ENCODE results near the gene PSMB3.
A peak's percentile ranks its signal among the peaks of the same experiment; 100 is the strongest.
"Not testable (repeated sequence)": the region's sequence is repeated elsewhere in the genome, so short reads cannot be mapped to it uniquely, and the experiment has no call there.

PSMB3 gene

GRCh38 chr17:38787999-38788398 lies 35.5 kb downstream of the PSMB3 start:
- H3K27me3 ChIP-seq (ENCODE audit: control insufficient read depth in 1 of 2, insufficient read depth in 1 of 2, low read length in 2 of 2); H3K23ac ChIP-seq (ENCODE audit: low read length in 2 of 2); H3K9ac ChIP-seq (ENCODE audit: low read length); H3K4me3 ChIP-seq (ENCODE audit: insufficient read depth in 1 of 2, low read depth in 1 of 2, low read length in 2 of 2); H3K27ac ChIP-seq (ENCODE audit: low read length, poor library complexity, severe bottlenecking); H2BK5ac ChIP-seq (ENCODE audit: low read depth, low read length, poor library complexity, severe bottlenecking); H2BK15ac ChIP-seq (ENCODE audit: low read depth, poor library complexity, severe bottlenecking); H3K4me1 ChIP-seq (ENCODE audit: control insufficient read depth, insufficient read depth, low read depth, low read length); H4K8ac ChIP-seq (ENCODE audit: low read length); H3K14ac ChIP-seq (ENCODE audit: low read length in 2 of 2); H3K4me2 ChIP-seq (ENCODE audit: low read length, poor library complexity, severe bottlenecking); H3K4ac ChIP-seq (ENCODE audit: low read depth in 1 of 2, low read length in 2 of 2); H4K91ac ChIP-seq (ENCODE audit: low read length); H2BK120ac ChIP-seq (ENCODE audit: low read depth, low read length); H2AK5ac ChIP-seq (ENCODE audit: low read length, severe bottlenecking); H3K9me3 ChIP-seq (ENCODE audit: control insufficient read depth, low read length); DNase-seq; H2AFZ ChIP-seq (ENCODE audit: low read depth, low read length); H3K18ac ChIP-seq (ENCODE audit: low read depth in 1 of 2, low read length in 2 of 2); H2BK12ac ChIP-seq (ENCODE audit: low read length in 2 of 2): not testable (repeated sequence)
- H3K36me3 ChIP-seq (ENCODE audit: control insufficient read depth in 1 of 2, insufficient read depth in 2 of 2, low read depth in 1 of 2, low read length in 2 of 2): peaks cover 39 to 52% of the 10 kb centered on the region in 2 experiments
- H3K79me1 ChIP-seq (replicated peaks; ENCODE audit: low read length, poor library complexity, severe bottlenecking): peaks cover 35% of the 10 kb centered on the region
- 100% methylated on average over 4 of the region's 4 CpGs for WGBS

- H4K8ac ChIP-seq (ENCODE audit: low read length): no peak overlapping the region
- H4K91ac ChIP-seq (ENCODE audit: low read length): no peak overlapping the region
- H2BK12ac ChIP-seq (ENCODE audit: low read length in 2 of 2): no peak overlapping the region
- H3K18ac ChIP-seq (ENCODE audit: low read depth in 1 of 2, low read length in 2 of 2): no peak overlapping the region
- H2BK15ac ChIP-seq (ENCODE audit: low read depth, poor library complexity, severe bottlenecking): no peak overlapping the region
- H3K4me3 ChIP-seq (ENCODE audit: insufficient read depth in 1 of 2, low read depth in 1 of 2, low read length in 2 of 2): no peak overlapping the region
- H2AK5ac ChIP-seq (ENCODE audit: low read length, severe bottlenecking): no peak overlapping the region
- no peaks in the 10 kb centered on the region for H3K9me3 ChIP-seq (ENCODE audit: control insufficient read depth, low read length)
- H3K4me2 ChIP-seq (ENCODE audit: low read length, poor library complexity, severe bottlenecking): no peak overlapping the region
- H3K27ac ChIP-seq (ENCODE audit: low read length, poor library complexity, severe bottlenecking): no peak overlapping the region
- 0% methylated on average over 1 of the region's 1 CpG for WGBS
- no peak overlapping the region for H3K4ac ChIP-seq (ENCODE audit: low read depth in 1 of 2, low read length in 2 of 2)
- no peak overlapping the region for H2AFZ ChIP-seq (ENCODE audit: low read depth, low read length)
- peaks cover 29% of the 10 kb centered on the region for H3K79me1 ChIP-seq (replicated peaks; ENCODE audit: low read length, poor library complexity, severe bottlenecking)
- peak overlapping the region; percentile 9 for H3K9ac ChIP-seq (ENCODE audit: low read length)
- peaks cover 6% of the 10 kb centered on the region for H3K4me1 ChIP-seq (ENCODE audit: control insufficient read depth, insufficient read depth, low read depth, low read length)
- no peak overlapping the region for H3K23ac ChIP-seq (ENCODE audit: low read length in 2 of 2)
- no peaks in the 10 kb centered on the region for H3K27me3 ChIP-seq (ENCODE audit: control insufficient read depth in 1 of 2, insufficient read depth in 1 of 2, low read length in 2 of 2)
- DNase-seq: peak; percentile 56
- H3K14ac ChIP-seq (ENCODE audit: low read length in 2 of 2): no peak overlapping the region
- H3K36me3 ChIP-seq (ENCODE audit: control insufficient read depth in 1 of 2, insufficient read depth in 2 of 2, low read depth in 1 of 2, low read length in 2 of 2): peaks cover 29 to 44% of the 10 kb centered on the region in 2 experiments
- H2BK5ac ChIP-seq (ENCODE audit: low read depth, low read length, poor library complexity, severe bottlenecking): no peak overlapping the region
- H2BK120ac ChIP-seq (ENCODE audit: low read depth, low read length): no peak overlapping the region
Observed at GRCh38 chr17:38789185-38789584, 36.6 kb downstream of the PSMB3 start.

GRCh38 chr17:38790148-38790707 lies 37.7 kb downstream of the PSMB3 start:
- not testable (repeated sequence) for DNase-seq; H3K9me3 ChIP-seq (ENCODE audit: control insufficient read depth, low read length); H4K91ac ChIP-seq (ENCODE audit: low read length); H2AK5ac ChIP-seq (ENCODE audit: low read length, severe bottlenecking); H3K18ac ChIP-seq (ENCODE audit: low read depth in 1 of 2, low read length in 2 of 2); H3K27me3 ChIP-seq (ENCODE audit: control insufficient read depth in 1 of 2, insufficient read depth in 1 of 2, low read length in 2 of 2); H3K14ac ChIP-seq (ENCODE audit: low read length in 2 of 2); H3K4me3 ChIP-seq (ENCODE audit: insufficient read depth in 1 of 2, low read depth in 1 of 2, low read length in 2 of 2); H3K4me1 ChIP-seq (ENCODE audit: control insufficient read depth, insufficient read depth, low read depth, low read length); H4K8ac ChIP-seq (ENCODE audit: low read length); H2BK120ac ChIP-seq (ENCODE audit: low read depth, low read length); H3K9ac ChIP-seq (ENCODE audit: low read length); H3K27ac ChIP-seq (ENCODE audit: low read length, poor library complexity, severe bottlenecking); H2BK15ac ChIP-seq (ENCODE audit: low read depth, poor library complexity, severe bottlenecking); H3K23ac ChIP-seq (ENCODE audit: low read length in 2 of 2); H3K4ac ChIP-seq (ENCODE audit: low read depth in 1 of 2, low read length in 2 of 2); H3K4me2 ChIP-seq (ENCODE audit: low read length, poor library complexity, severe bottlenecking); H2AFZ ChIP-seq (ENCODE audit: low read depth, low read length); H2BK5ac ChIP-seq (ENCODE audit: low read depth, low read length, poor library complexity, severe bottlenecking)
- Histone ChIP-seq H3K79me1 (replicated peaks; ENCODE audit: low read length, poor library complexity, severe bottlenecking) (peaks cover 26% of the 10 kb centered on the region), H2BK12ac (ENCODE audit: low read length in 2 of 2) (peak overlapping the region in 1 of 2 experiments; percentile 66), H3K36me3 (ENCODE audit: control insufficient read depth in 1 of 2, insufficient read depth in 2 of 2, low read depth in 1 of 2, low read length in 2 of 2) (peaks cover 24 to 38% of the 10 kb centered on the region in 2 experiments)
- 87% methylated on average over 13 of the region's 13 CpGs for WGBS

- no peaks in the 10 kb centered on the region for H3K9me3 ChIP-seq (ENCODE audit: control insufficient read depth, low read length)
- H3K18ac ChIP-seq (ENCODE audit: low read depth in 1 of 2, low read length in 2 of 2): no peak overlapping the region
- H3K23ac ChIP-seq (ENCODE audit: low read length in 2 of 2): no peak overlapping the region
- H2BK5ac ChIP-seq (ENCODE audit: low read depth, low read length, poor library complexity, severe bottlenecking): no peak overlapping the region
- H3K79me1 ChIP-seq (replicated peaks; ENCODE audit: low read length, poor library complexity, severe bottlenecking): peaks cover 21% of the 10 kb centered on the region
- peaks cover 15 to 36% of the 10 kb centered on the region in 2 experiments for H3K36me3 ChIP-seq (ENCODE audit: control insufficient read depth in 1 of 2, insufficient read depth in 2 of 2, low read depth in 1 of 2, low read length in 2 of 2)
- no peak for DNase-seq
- H2BK12ac ChIP-seq (ENCODE audit: low read length in 2 of 2): no peak overlapping the region
- no peak overlapping the region for H4K91ac ChIP-seq (ENCODE audit: low read length)
- 92% methylated on average over 4 of the region's 5 CpGs for WGBS
- H2BK120ac ChIP-seq (ENCODE audit: low read depth, low read length): no peak overlapping the region
- no peak overlapping the region for H4K8ac ChIP-seq (ENCODE audit: low read length)
- no peak overlapping the region for H3K4me3 ChIP-seq (ENCODE audit: insufficient read depth in 1 of 2, low read depth in 1 of 2, low read length in 2 of 2)
- H3K9ac ChIP-seq (ENCODE audit: low read length): no peak overlapping the region
- no peaks in the 10 kb centered on the region for H3K27me3 ChIP-seq (ENCODE audit: control insufficient read depth in 1 of 2, insufficient read depth in 1 of 2, low read length in 2 of 2)
- no peak overlapping the region for H3K4me2 ChIP-seq (ENCODE audit: low read length, poor library complexity, severe bottlenecking)
- no peak overlapping the region for H2AFZ ChIP-seq (ENCODE audit: low read depth, low read length)
- H3K4me1 ChIP-seq (ENCODE audit: control insufficient read depth, insufficient read depth, low read depth, low read length): peaks cover 6% of the 10 kb centered on the region
- H2BK15ac ChIP-seq (ENCODE audit: low read depth, poor library complexity, severe bottlenecking): no peak overlapping the region
- H2AK5ac ChIP-seq (ENCODE audit: low read length, severe bottlenecking): no peak overlapping the region
- no peak overlapping the region for H3K27ac ChIP-seq (ENCODE audit: low read length, poor library complexity, severe bottlenecking)
- no peak overlapping the region for H3K14ac ChIP-seq (ENCODE audit: low read length in 2 of 2)
- H3K4ac ChIP-seq (ENCODE audit: low read depth in 1 of 2, low read length in 2 of 2): no peak overlapping the region
Observed at GRCh38 chr17:38791162-38791561, 38.6 kb downstream of the PSMB3 start.

Measured in mesenchymal stem cell (in vitro differentiated cells and primary cell).